ENCODE data around the gene SFT2D3. TPM values are rescaled to one million over a fixed set of nuclear protein-coding genes. Genes with fewer than 3 reads are reported as not detected.

SFT2D3 gene
- total RNA-seq, 1 donor from 2014 or later = 4.9 TPM

DNA sequence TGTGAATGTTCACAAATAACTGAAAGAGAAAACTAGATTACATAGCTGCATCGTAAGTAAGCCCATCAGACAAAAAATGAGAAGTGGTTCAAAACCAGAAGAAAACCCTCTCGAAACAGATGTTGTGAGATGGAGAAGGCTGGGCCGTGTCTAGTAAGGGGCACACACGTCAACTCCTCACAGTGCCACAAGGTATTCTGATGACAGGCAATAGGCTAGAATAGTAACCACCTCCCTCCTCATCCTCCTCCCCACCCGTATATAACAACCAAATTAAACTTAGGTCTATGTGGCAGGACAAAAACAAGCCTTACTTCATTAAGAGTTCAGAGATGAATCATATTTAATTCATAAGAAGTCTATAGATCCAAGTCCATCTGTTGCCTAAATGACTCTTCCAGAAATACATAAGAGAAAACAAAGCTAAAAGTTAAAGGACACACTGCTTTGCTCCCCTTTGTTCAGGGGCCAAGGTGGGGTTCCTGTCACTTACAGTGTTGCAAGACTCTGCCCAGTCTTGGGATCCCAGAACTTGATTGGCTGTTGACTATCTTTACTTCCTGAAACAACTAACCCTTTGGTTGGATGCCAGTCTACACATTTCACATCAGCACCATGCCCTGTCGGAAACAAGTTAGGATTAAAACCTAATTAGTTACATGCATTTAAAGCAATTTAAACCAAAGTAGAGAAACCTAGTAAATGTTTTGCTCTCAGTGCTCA, 25.0 kb downstream of the SFT2D3 start:
- H3K27ac Mint-ChIP-seq (ENCODE audit: unreplicated experiment) = peak overlapping the region; percentile 16
- peaks cover 2% of the 10 kb centered on the region for H3K27me3 Mint-ChIP-seq (ENCODE audit: unreplicated experiment)
- H3K4me1 Mint-ChIP-seq (ENCODE audit: unreplicated experiment) = peaks cover 5% of the 10 kb centered on the region
- H3K9me3 Mint-ChIP-seq (ENCODE audit: unreplicated experiment) = no peaks in the 10 kb centered on the region
- H3K36me3 Mint-ChIP-seq (ENCODE audit: low read depth, unreplicated experiment) = peaks cover 12% of the 10 kb centered on the region
- DNase-seq (ENCODE audit: low spot score) = no peak
- TF ChIP-seq, protein P1, sequence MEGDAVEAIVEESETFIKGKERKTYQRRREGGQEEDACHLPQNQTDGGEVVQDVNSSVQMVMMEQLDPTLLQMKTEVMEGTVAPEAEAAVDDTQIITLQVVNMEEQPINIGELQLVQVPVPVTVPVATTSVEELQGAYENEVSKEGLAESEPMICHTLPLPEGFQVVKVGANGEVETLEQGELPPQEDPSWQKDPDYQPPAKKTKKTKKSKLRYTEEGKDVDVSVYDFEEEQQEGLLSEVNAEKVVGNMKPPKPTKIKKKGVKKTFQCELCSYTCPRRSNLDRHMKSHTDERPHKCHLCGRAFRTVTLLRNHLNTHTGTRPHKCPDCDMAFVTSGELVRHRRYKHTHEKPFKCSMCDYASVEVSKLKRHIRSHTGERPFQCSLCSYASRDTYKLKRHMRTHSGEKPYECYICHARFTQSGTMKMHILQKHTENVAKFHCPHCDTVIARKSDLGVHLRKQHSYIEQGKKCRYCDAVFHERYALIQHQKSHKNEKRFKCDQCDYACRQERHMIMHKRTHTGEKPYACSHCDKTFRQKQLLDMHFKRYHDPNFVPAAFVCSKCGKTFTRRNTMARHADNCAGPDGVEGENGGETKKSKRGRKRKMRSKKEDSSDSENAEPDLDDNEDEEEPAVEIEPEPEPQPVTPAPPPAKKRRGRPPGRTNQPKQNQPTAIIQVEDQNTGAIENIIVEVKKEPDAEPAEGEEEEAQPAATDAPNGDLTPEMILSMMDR (IDR thresholded peaks at IDR 0.05; ENCODE audit: unreplicated experiment) = no peak
- H3K4me3 Mint-ChIP-seq (ENCODE audit: unreplicated experiment) = no peak overlapping the region

DNA sequence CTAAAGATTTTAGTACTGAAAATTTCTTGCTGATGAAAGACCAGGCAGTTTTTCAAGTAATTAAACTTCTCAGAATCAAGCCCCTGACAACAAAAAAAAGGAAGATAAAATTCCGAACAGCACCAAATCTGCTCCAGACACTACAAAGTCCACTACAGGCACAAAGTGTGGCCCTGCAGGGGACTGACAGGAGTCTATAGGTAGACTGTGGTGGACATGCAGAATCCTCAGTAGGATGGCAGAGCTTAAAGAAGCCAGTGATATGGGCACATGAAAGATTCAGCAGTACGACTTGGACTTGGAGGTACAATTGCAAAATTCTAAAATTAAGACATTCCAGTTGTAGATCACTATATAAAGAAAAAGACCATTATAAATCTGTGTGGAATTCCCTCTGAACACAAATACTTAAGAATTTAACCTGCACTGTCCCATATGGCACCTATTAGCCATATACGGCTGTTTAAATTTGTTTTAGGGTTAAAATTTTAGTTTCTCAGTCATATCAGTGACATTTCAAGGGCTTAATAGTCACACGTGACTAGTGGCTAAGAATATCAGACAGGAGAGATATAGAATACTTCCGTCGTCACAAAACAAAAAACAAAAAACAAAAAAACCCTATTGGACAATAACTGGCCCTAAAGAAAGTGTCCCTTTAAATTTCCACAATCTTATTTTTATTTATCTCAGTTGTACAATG, 32.0 kb downstream of the SFT2D3 start:
- no peak for DNase-seq (ENCODE audit: low spot score)
- no peak overlapping the region for H3K4me3 Mint-ChIP-seq (ENCODE audit: unreplicated experiment)
- no peaks in the 10 kb centered on the region for H3K4me1 Mint-ChIP-seq (ENCODE audit: unreplicated experiment)
- no peak overlapping the region for H3K27ac Mint-ChIP-seq (ENCODE audit: unreplicated experiment)
- TF ChIP-seq, protein P1 (IDR thresholded peaks at IDR 0.05; ENCODE audit: unreplicated experiment) = no peak
- H3K36me3 Mint-ChIP-seq (ENCODE audit: low read depth, unreplicated experiment) = peaks cover 3% of the 10 kb centered on the region
- no peaks in the 10 kb centered on the region for H3K27me3 Mint-ChIP-seq (ENCODE audit: unreplicated experiment)
- no peaks in the 10 kb centered on the region for H3K9me3 Mint-ChIP-seq (ENCODE audit: unreplicated experiment)

DNA sequence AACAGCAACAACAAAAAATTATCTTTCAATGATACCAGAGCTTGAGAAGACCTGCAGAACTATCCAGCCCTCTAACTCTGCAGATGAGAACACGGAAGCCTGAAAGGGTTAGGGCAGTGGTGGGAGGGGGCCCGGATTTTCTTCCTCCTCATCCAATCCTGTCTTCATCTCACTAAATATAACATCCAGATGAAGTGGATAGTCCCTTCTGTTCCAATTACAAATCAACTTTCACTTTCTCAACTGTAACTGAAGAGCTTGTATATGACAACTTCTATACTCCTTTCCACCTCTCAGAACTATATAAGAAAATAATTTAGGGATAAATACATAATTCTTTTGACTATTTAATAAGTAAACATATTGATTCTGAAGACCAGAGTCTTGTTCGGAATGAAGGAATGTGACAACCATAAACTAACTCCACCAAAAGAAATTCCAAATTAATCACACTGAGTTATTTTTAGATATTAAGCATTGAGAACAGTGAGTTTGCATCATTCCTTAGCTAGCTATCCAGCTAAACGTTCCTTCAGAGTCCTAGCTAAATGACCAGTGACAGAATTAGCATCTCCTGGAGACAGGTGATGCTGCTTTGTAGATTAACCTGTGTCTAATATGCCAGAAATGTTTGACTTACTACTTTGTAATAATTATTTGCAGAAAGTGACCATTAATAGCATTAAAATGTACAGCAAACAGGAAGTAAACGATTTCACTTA, 32.7 kb downstream of the SFT2D3 start:
- Mint-ChIP-seq H3K4me1 (ENCODE audit: unreplicated experiment) (no peaks in the 10 kb centered on the region), H3K27ac (ENCODE audit: unreplicated experiment) (no peak overlapping the region)
- TF ChIP-seq, protein P1 (IDR thresholded peaks at IDR 0.05; ENCODE audit: unreplicated experiment) = no peak

DNA sequence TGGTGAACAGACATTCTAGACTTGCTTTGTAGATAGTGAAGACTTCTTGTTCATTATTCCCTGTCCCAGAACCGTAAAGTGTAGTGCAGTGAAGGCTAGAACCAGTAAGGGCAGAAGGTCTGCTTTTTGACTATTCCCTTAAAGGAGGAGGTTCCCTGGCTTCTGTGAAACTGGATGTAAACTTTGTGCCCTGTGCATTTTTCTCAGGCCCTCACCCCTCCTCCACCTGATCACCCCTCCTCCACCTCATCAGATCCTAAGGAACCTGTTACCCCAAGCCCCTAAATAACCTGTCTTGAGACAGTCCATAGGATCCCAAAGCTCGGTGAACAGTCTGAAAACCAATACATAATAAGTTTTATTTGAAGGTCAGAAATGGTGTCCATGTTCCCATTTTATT, 33.7 kb downstream of the SFT2D3 start:
- Mint-ChIP-seq H3K9me3 (ENCODE audit: unreplicated experiment) (no peaks in the 10 kb centered on the region), H3K27ac (ENCODE audit: unreplicated experiment) (no peak overlapping the region), H3K4me1 (ENCODE audit: unreplicated experiment) (no peaks in the 10 kb centered on the region), H3K4me3 (ENCODE audit: unreplicated experiment) (no peak overlapping the region), H3K36me3 (ENCODE audit: low read depth, unreplicated experiment) (peaks cover 3% of the 10 kb centered on the region), H3K27me3 (ENCODE audit: unreplicated experiment) (no peaks in the 10 kb centered on the region)
- TF ChIP-seq, protein P1 (IDR thresholded peaks at IDR 0.05; ENCODE audit: unreplicated experiment) = no peak
- DNase-seq (ENCODE audit: low spot score) = no peak

More for the DNA sequence above, 32.7 kb downstream of the SFT2D3 start:
- H3K27me3 Mint-ChIP-seq (ENCODE audit: unreplicated experiment) = no peaks in the 10 kb centered on the region
- H3K4me3 Mint-ChIP-seq (ENCODE audit: unreplicated experiment) = no peak overlapping the region
- no peak for DNase-seq (ENCODE audit: low spot score)
- no peaks in the 10 kb centered on the region for H3K9me3 Mint-ChIP-seq (ENCODE audit: unreplicated experiment)
- peaks cover 3% of the 10 kb centered on the region for H3K36me3 Mint-ChIP-seq (ENCODE audit: low read depth, unreplicated experiment)

Measured in endothelial cell (in vitro differentiated cells).